H9 (cell line): ENCODE measurements around the gene SLC35A2. TPM values are rescaled to one million over a fixed set of nuclear protein-coding genes. Genes with fewer than 3 reads are reported as not detected.
A peak's percentile ranks its signal among the peaks of the same experiment; 100 is the strongest.

ENCODE experiments used
- DNase-seq: peaks from one replicate; pipeline ENCODE4 v3.0.0-alpha.2; 2017
- H2AFZ ChIP-seq: one replicate; pipeline ENCODE4 v1.6.1; 2013; ENCODE audit warnings: mild to moderate bottlenecking, low read length, control low read depth, moderate library complexity
- H2AK5ac ChIP-seq: 2 replicates; pipeline ENCODE4 v1.6.1; 2013; ENCODE audit warnings: low read length, control low read depth, mixed read lengths; ENCODE audit not compliant: insufficient read length
- H2BK120ac ChIP-seq: one replicate; pipeline ENCODE4 v1.6.1; 2013; ENCODE audit warnings: low read depth, mild to moderate bottlenecking, low read length, control low read depth, inconsistent platforms; ENCODE audit not compliant: poor library complexity, severe bottlenecking
- H2BK12ac ChIP-seq: 2 replicates; pipeline ENCODE4 v1.6.1; 2013; ENCODE audit warnings: low read length, control low read depth, mixed read lengths, low read depth; ENCODE audit not compliant: insufficient read length
- H2BK15ac ChIP-seq: 2 replicates; pipeline ENCODE4 v1.6.1; 2013; ENCODE audit warnings: low read depth, low read length, control low read depth
- H2BK20ac ChIP-seq: one replicate; pipeline ENCODE4 v1.6.1; 2013; ENCODE audit warnings: low read depth, mild to moderate bottlenecking, low read length, control low read depth, inconsistent platforms; ENCODE audit not compliant: poor library complexity, severe bottlenecking
- H2BK5ac ChIP-seq: 2 replicates; pipeline ENCODE4 v1.6.1; 2013; ENCODE audit warnings: low read length, control low read depth, mixed read lengths; ENCODE audit not compliant: insufficient read length
- H3K14ac ChIP-seq: 2 replicates; pipeline ENCODE4 v1.6.1; 2013; ENCODE audit warnings: low read length, control low read depth; ENCODE audit not compliant: insufficient read depth
- H3K18ac ChIP-seq: 2 replicates; pipeline ENCODE4 v1.6.1; 2013; ENCODE audit warnings: low read depth, mild to moderate bottlenecking, mixed read lengths, low read length, control low read depth; ENCODE audit not compliant: insufficient read length
- H3K23ac ChIP-seq: 2 replicates; pipeline ENCODE4 v1.6.1; 2013; ENCODE audit warnings: low read length, control low read depth, mixed read lengths, low read depth; ENCODE audit not compliant: insufficient read length
- H3K23me2 ChIP-seq: 2 replicates; pipeline ENCODE4 v1.6.1; 2013; ENCODE audit warnings: low read depth, mild to moderate bottlenecking, mixed read lengths, low read length, control low read depth; ENCODE audit not compliant: insufficient read length, poor library complexity, severe bottlenecking
- H3K27ac ChIP-seq: 2 replicates; pipeline ENCODE4 v1.5.1; 2013; ENCODE audit warnings: low read length, control low read depth, mixed read lengths, low read depth; ENCODE audit not compliant: insufficient read length
- H3K27me3 ChIP-seq: 2 replicates; pipeline ENCODE4 v1.6.1; 2013; ENCODE audit warnings: low read length, control low read depth, inconsistent platforms; ENCODE audit not compliant: insufficient read depth
- H3K4ac ChIP-seq: 2 replicates; pipeline ENCODE4 v1.6.1; 2013; ENCODE audit warnings: low read depth, mild to moderate bottlenecking, control low read depth, inconsistent platforms, low read length, moderate library complexity
- H3K4me1 ChIP-seq: 2 replicates; pipeline ENCODE4 v1.6.1; 2013; ENCODE audit warnings: low read length, control low read depth, inconsistent platforms; ENCODE audit not compliant: insufficient read depth
- H3K4me2 ChIP-seq: 2 replicates; pipeline ENCODE4 v1.6.1; 2013; ENCODE audit warnings: low read length, control low read depth, mixed read lengths; ENCODE audit not compliant: insufficient read length, insufficient read depth
- H3K56ac ChIP-seq: 2 replicates; pipeline ENCODE4 v1.6.1; 2013; ENCODE audit warnings: low read depth, mild to moderate bottlenecking, mixed read lengths, low read length, control low read depth; ENCODE audit not compliant: insufficient read length
- H3K79me1 ChIP-seq: 2 replicates; pipeline ENCODE4 v1.6.1; 2013; ENCODE audit warnings: low read depth, mild to moderate bottlenecking, moderate library complexity, low read length, control low read depth, inconsistent platforms; ENCODE audit not compliant: insufficient read depth, poor library complexity, severe bottlenecking
- H3K79me2 ChIP-seq: 2 replicates; pipeline ENCODE4 v1.6.1; 2013; ENCODE audit warnings: low read length, control low read depth, inconsistent platforms; ENCODE audit not compliant: insufficient read depth
- H3K9ac ChIP-seq: 2 replicates; pipeline ENCODE4 v1.6.1; 2013; ENCODE audit warnings: low read length, control low read depth, mixed read lengths; ENCODE audit not compliant: insufficient read length; ENCODE audit errors: extremely low read depth
- H3K9me3 ChIP-seq: one replicate; pipeline ENCODE4 v1.6.1; 2013; ENCODE audit warnings: low read depth, low read length, inconsistent platforms; ENCODE audit not compliant: control insufficient read depth
- H3T11ph ChIP-seq: one replicate; pipeline ENCODE4 v1.6.1; 2013; ENCODE audit warnings: mild to moderate bottlenecking, low read length, control low read depth, inconsistent platforms
- H4K20me1 ChIP-seq: one replicate; pipeline ENCODE4 v1.6.1; 2013; ENCODE audit not compliant: control insufficient read depth, insufficient read length, insufficient read depth
- H4K5ac ChIP-seq: 2 replicates; pipeline ENCODE4 v1.6.1; 2013; ENCODE audit warnings: low read depth, mild to moderate bottlenecking, mixed read lengths, low read length, control low read depth; ENCODE audit not compliant: insufficient read length
- H4K8ac ChIP-seq: replicated peaks from 2 replicates; pipeline ENCODE4 v1.6.1; 2013; ENCODE audit warnings: low read length, control low read depth, mixed read lengths, low read depth; ENCODE audit not compliant: insufficient read length
- H4K91ac ChIP-seq: 2 replicates; pipeline ENCODE4 v1.6.1; 2013; ENCODE audit warnings: low read depth, mild to moderate bottlenecking, moderate library complexity, mixed read lengths, low read length, control low read depth; ENCODE audit not compliant: insufficient read length
- H3K27ac Mint-ChIP-seq, 3 experiments: 2 replicates in 2 of 3; 3 replicates in 1 of 3; pipeline ENCODE4 v1.8.0; 2020 to 2021; ENCODE audit warnings: mixed read lengths in 3 of 3, mild to moderate bottlenecking in 1 of 3, moderate library complexity in 1 of 3
- H3K27me3 Mint-ChIP-seq: 2 replicates; pipeline ENCODE4 v1.8.0; 2021; ENCODE audit warnings: low read depth, mild to moderate bottlenecking, moderate library complexity, mixed read lengths
- H3K36me3 Mint-ChIP-seq, 3 experiments: 2 replicates in 2 of 3; 3 replicates in 1 of 3; pipeline ENCODE4 v1.8.0; 2020 to 2021; ENCODE audit warnings: low read depth in 3 of 3, mixed read lengths in 3 of 3; ENCODE audit not compliant: insufficient read depth in 1 of 3
- H3K4me1 Mint-ChIP-seq, 2 experiments: 2 replicates each; pipeline ENCODE4 v1.8.0; 2020; ENCODE audit warnings: mixed read lengths in 2 of 2
- H3K4me3 Mint-ChIP-seq, 2 experiments: 2 replicates in 1 of 2; 3 replicates in 1 of 2; pipeline ENCODE4 v1.8.0; 2020 to 2021; ENCODE audit warnings: mild to moderate bottlenecking in 2 of 2, mixed read lengths in 2 of 2, moderate library complexity in 1 of 2
- H3K9me3 Mint-ChIP-seq, 2 experiments: 2 replicates in 1 of 2; 3 replicates in 1 of 2; pipeline ENCODE4 v1.8.0; 2020; ENCODE audit warnings: mild to moderate bottlenecking in 2 of 2, mixed read lengths in 2 of 2, moderate library complexity in 1 of 2
- WGBS: extraction: QIAGEN DNeasy Blood & Tissue Kit; methylation state at CpG from one replicate; pipeline ENCODE4 v1.1.7; 2013; ENCODE audit warnings: missing lambda C conversion rate, low lambda C conversion rate, mixed read lengths; ENCODE audit not compliant: insufficient read length; ENCODE audit errors: extremely low coverage; 5-methylcytosine and 5-hydroxymethylcytosine counted together
- total RNA-seq: library from RNA; stranded (reverse); gene quantifications from 2 replicates; pipeline ENCODE4 v1.2.1, GENCODE V29; 2021
- TF ChIP-seq, protein P1 (sequence below): fragments of 200-600 bp; sonication (generic); conservative IDR thresholded peaks from 3 replicates; pipeline ENCODE4 v1.8.0; 2021; ENCODE audit warnings: antibody characterized with exemption, mild to moderate bottlenecking

The SLC35A2 gene
- total RNA-seq, 1 experiment from 2014 or later, result 32.9 TPM

DNA sequence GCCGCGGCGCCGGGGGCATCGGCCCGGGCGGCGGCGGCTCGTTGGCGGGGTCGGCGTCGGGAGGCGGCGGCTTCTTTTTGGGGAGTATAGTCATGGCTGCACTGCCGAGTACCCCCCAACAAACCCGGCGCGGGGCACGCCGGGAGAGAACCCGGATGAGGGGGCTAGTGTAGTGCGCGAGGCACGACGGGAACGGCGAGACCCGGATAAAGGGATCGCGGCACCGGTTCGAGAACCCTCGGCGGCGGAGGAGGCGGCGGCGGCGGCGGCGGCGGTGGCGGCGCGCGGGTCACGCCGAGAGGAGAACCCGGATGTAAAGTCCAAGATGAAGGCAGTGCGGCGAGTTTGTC is 46.0 kb upstream of the SLC35A2 start, which contains the start of gene OTUD5:
OTUD5 (minus strand) TSS at position 131 of the 350 bp plus-strand sequence; CDS start at position 94, 37 bp downstream.
- Mint-ChIP-seq H3K9me3 (peaks cover 77 to 78% of the 10 kb centered on the region in 2 experiments), H3K27ac (peak within 1 kb of the TSS; percentile 100), H3K36me3 (peaks cover 11 to 54% (median 28%) of the 10 kb centered on the region in 3 experiments), H3K4me3 (peak within 1 kb of the TSS; percentile 97 to 99), H3K27me3 (peaks cover 1% of the 10 kb centered on the region), H3K4me1 (peaks cover 0 to 16% of the 10 kb centered on the region in 2 experiments; a peak in 2 of 4 replicates)
- peaks cover 2% of the 10 kb centered on the region; the same call in 1 of the 2 replicates for H3K4me1 ChIP-seq
- no peak within 1 kb of the TSS for H2BK20ac ChIP-seq
- no CpG with 5 or more reads among the region's 53 CpGs for WGBS
- H3K4me2 ChIP-seq, result peak within 1 kb of the TSS; percentile 86
- H2BK15ac ChIP-seq, result no peak within 1 kb of the TSS
- H3K23me2 ChIP-seq, result peaks cover 6% of the 10 kb centered on the region
- no peak for DNase-seq
- H4K91ac ChIP-seq, result no peak within 1 kb of the TSS
- peak within 1 kb of the TSS; percentile 92 for H3K18ac ChIP-seq
- H2AFZ ChIP-seq, result no peak within 1 kb of the TSS
- H3K23ac ChIP-seq, result no peak within 1 kb of the TSS
- H4K8ac ChIP-seq, result no peak within 1 kb of the TSS
- no peak within 1 kb of the TSS for H2AK5ac ChIP-seq
- H4K5ac ChIP-seq, result no peak within 1 kb of the TSS
- TF ChIP-seq, protein P1, sequence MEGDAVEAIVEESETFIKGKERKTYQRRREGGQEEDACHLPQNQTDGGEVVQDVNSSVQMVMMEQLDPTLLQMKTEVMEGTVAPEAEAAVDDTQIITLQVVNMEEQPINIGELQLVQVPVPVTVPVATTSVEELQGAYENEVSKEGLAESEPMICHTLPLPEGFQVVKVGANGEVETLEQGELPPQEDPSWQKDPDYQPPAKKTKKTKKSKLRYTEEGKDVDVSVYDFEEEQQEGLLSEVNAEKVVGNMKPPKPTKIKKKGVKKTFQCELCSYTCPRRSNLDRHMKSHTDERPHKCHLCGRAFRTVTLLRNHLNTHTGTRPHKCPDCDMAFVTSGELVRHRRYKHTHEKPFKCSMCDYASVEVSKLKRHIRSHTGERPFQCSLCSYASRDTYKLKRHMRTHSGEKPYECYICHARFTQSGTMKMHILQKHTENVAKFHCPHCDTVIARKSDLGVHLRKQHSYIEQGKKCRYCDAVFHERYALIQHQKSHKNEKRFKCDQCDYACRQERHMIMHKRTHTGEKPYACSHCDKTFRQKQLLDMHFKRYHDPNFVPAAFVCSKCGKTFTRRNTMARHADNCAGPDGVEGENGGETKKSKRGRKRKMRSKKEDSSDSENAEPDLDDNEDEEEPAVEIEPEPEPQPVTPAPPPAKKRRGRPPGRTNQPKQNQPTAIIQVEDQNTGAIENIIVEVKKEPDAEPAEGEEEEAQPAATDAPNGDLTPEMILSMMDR, result no peak
- H4K20me1 ChIP-seq, result peaks cover 3% of the 10 kb centered on the region
- H2BK12ac ChIP-seq, result no peak within 1 kb of the TSS
- H3K56ac ChIP-seq, result no peak within 1 kb of the TSS
- no peak within 1 kb of the TSS for H2BK120ac ChIP-seq
- H3K27ac ChIP-seq, result peak within 1 kb of the TSS; percentile 92
- peak within 1 kb of the TSS; percentile 86 for H2BK5ac ChIP-seq
- peak within 1 kb of the TSS; percentile 91 for H3K9ac ChIP-seq
- H3K9me3 ChIP-seq, result no peaks in the 10 kb centered on the region
- no peak within 1 kb of the TSS for H3K4ac ChIP-seq
- H3K79me2 ChIP-seq, result peaks cover 26% of the 10 kb centered on the region; the same call in 1 of the 2 replicates
- peak within 1 kb of the TSS; percentile 85 for H3K14ac ChIP-seq
- H3K27me3 ChIP-seq, result no peaks in the 10 kb centered on the region
- H3K79me1 ChIP-seq, result peaks cover 18% of the 10 kb centered on the region
- H3T11ph ChIP-seq, result no peak within 1 kb of the TSS
